HepG2 (cell line): ENCODE data around the gene CD6. TPM values are rescaled to one million over a fixed set of nuclear protein-coding genes. Genes with fewer than 3 reads are reported as not detected.

ENCODE experiments used
- ATAC-seq: fragments of 200-7000 bp; cut with Tn5 transposase; 3 replicates; pipeline ENCODE4 v1.9.1; 2020; ENCODE audit warnings: mild to moderate bottlenecking, moderate library complexity
- BruUV-seq: library from RNA; stranded (reverse); fragments of 400-500 nt; replicated peaks from 2 replicates; lab custom pipeline; 2021; lab: Mats Ljungman, UMichigan
- CTCF ChIA-PET: fragments of 300-600 bp; formaldehyde crosslinking; extraction: SDS; loops from one replicate; lab custom pipeline; 2021; ENCODE audit warnings: low total read pairs, inconsistent platforms, low intra/inter-chr PET ratio; lab: Yijun Ruan, JAX
- POLR2A ChIA-PET: fragments of 350-600 bp; sonication (Branson Sonifier 250); formaldehyde crosslinking; loops from one replicate; lab custom pipeline; 2020; ENCODE audit warnings: antibody characterized with exemption, inconsistent platforms; lab: Yijun Ruan, JAX
- DNase-seq: peaks from one replicate; pipeline ENCODE4 v3.0.0-alpha.2; 2015; ENCODE audit warnings: low spot score
- FAIRE-seq: peaks from 3 replicates; lab custom pipeline; 2011; peaks lifted over from hg19 to GRCh38; lab: Jason Lieb, UNC
- H2AFZ ChIP-seq: one replicate; pipeline ENCODE4 v1.6.1; 2011; ENCODE audit warnings: low read length, inconsistent platforms
- H3K27ac ChIP-seq: fragments of 300-600 bp; 3 replicates; pipeline ENCODE4 v1.8.0; 2011; ENCODE audit warnings: mixed run types, mild to moderate bottlenecking, mixed read lengths, low read length, inconsistent platforms; ENCODE audit not compliant: insufficient read depth; ENCODE audit errors: extremely low read length
- H3K27me3 ChIP-seq, 2 experiments: fragments of 200-600 bp in 1 of 2; 2 replicates in 1 of 2; 3 replicates in 1 of 2; pipeline versions ENCODE4 v1.6.0 to v1.8.0; 2011; ENCODE audit warnings: low read length in 2 of 2, mild to moderate bottlenecking in 2 of 2, moderate library complexity in 2 of 2, inconsistent platforms in 1 of 2; ENCODE audit not compliant: insufficient read depth in 2 of 2, control insufficient read depth in 1 of 2
- H3K36me3 ChIP-seq, 2 experiments: fragments of 200-600 bp in 1 of 2; replicated peaks in 1 of 2; 2 replicates in 1 of 2; 3 replicates in 1 of 2; pipeline versions ENCODE4 v1.5.1 to v1.8.0; 2011; ENCODE audit warnings: low read length in 2 of 2, inconsistent platforms in 1 of 2; ENCODE audit not compliant: insufficient read depth in 2 of 2, control insufficient read depth in 1 of 2
- H3K4me1 ChIP-seq: 2 replicates; pipeline ENCODE4 v1.5.1; 2012; ENCODE audit warnings: low read length, inconsistent platforms; ENCODE audit not compliant: insufficient read depth
- H3K4me2 ChIP-seq: 2 replicates; pipeline ENCODE4 v1.6.0; 2011; ENCODE audit warnings: low read depth, low read length, inconsistent platforms
- H3K4me3 ChIP-seq, 3 experiments: fragments of 200-600 bp in 1 of 3; sonication (generic), shearing (Covaris generic) in 1 of 3; replicated peaks in 1 of 3; 2 replicates each; pipeline ENCODE4 v1.5.1; 2011 to 2016; ENCODE audit warnings: low read length in 3 of 3, inconsistent platforms in 2 of 3, low read depth in 2 of 3, mild to moderate bottlenecking in 2 of 3, control low read depth in 1 of 3, mixed read lengths in 1 of 3; ENCODE audit not compliant: insufficient read depth in 1 of 3
- H3K79me2 ChIP-seq: one replicate; pipeline ENCODE4 v1.6.1; 2011; ENCODE audit warnings: low read length, inconsistent platforms; ENCODE audit not compliant: insufficient read depth
- H3K9ac ChIP-seq: 2 replicates; pipeline ENCODE4 v1.6.0; 2011; ENCODE audit warnings: mild to moderate bottlenecking, low read depth, low read length, inconsistent platforms; ENCODE audit not compliant: insufficient read depth
- H3K9me3 ChIP-seq: 2 replicates; pipeline ENCODE4 v1.5.1; 2012; ENCODE audit warnings: mild to moderate bottlenecking, low read length
- H4K20me1 ChIP-seq: 2 replicates; pipeline ENCODE4 v1.6.0; 2011; ENCODE audit warnings: inconsistent platforms, mild to moderate bottlenecking, low read length, moderate library complexity; ENCODE audit not compliant: insufficient read depth
- CBX2 ChIP-seq, 2 experiments: fragments of 200-600 bp in 1 of 2; sonication (generic); formaldehyde crosslinking in 1 of 2; IDR thresholded peaks; 2 replicates each; pipeline versions ENCODE4 v1.7.0 to v1.8.1; 2018 to 2022; ENCODE audit warnings: low read depth in 2 of 2, low read length in 1 of 2, mild to moderate bottlenecking in 1 of 2, missing genetic modification reagents in 1 of 2
- HOXA7 ChIP-seq: sonication (generic); formaldehyde crosslinking; IDR thresholded peaks from 2 replicates; pipeline ENCODE4 v1.8.1; 2022; ENCODE audit warnings: mild to moderate bottlenecking, missing genetic modification reagents, moderate library complexity
- HOXD1 ChIP-seq: sonication (generic); formaldehyde crosslinking; IDR thresholded peaks from 2 replicates; pipeline ENCODE4 v1.5.0; 2020; ENCODE audit warnings: missing genetic modification reagents
- NCOA1 ChIP-seq: sonication (generic); formaldehyde crosslinking; IDR thresholded peaks from 2 replicates; pipeline ENCODE4 v1.9.0; 2021; ENCODE audit warnings: missing genetic modification reagents
- RBM22 ChIP-seq: fragments of 200-400 bp; formaldehyde crosslinking; optimal IDR thresholded peaks from 2 replicates; pipeline ENCODE3; 2017; ENCODE audit warnings: mild to moderate bottlenecking, low read length, moderate library complexity
- ZMYM3 ChIP-seq: sonication (generic); formaldehyde crosslinking; IDR thresholded peaks from 2 replicates; pipeline ENCODE4 v1.5.1; 2020; ENCODE audit warnings: mild to moderate bottlenecking, missing genetic modification reagents
- ZNF230 ChIP-seq: sonication (generic); formaldehyde crosslinking; IDR thresholded peaks from 2 replicates; pipeline ENCODE4 v1.4.0; 2020; ENCODE audit warnings: mild to moderate bottlenecking, missing genetic modification reagents
- ZNF235 ChIP-seq: sonication (generic); formaldehyde crosslinking; IDR thresholded peaks from 2 replicates; pipeline ENCODE4 v1.8.1; 2023; ENCODE audit warnings: mild to moderate bottlenecking, missing genetic modification reagents, borderline replicate concordance
- ZNF329 ChIP-seq: sonication (generic); formaldehyde crosslinking; IDR thresholded peaks from 2 replicates; pipeline ENCODE4 v1.9.0; 2021; ENCODE audit warnings: low read depth, mild to moderate bottlenecking, missing genetic modification reagents
- ZNF432 ChIP-seq: sonication (generic); formaldehyde crosslinking; IDR thresholded peaks from 2 replicates; pipeline ENCODE4 v1.5.0; 2020; ENCODE audit warnings: missing genetic modification reagents, mild to moderate bottlenecking, borderline replicate concordance
- WGBS: methylation state at CpG from one replicate; pipeline ENCODE4 v1.1.6; 2017; ENCODE audit warnings: low lambda C conversion rate; 5-methylcytosine and 5-hydroxymethylcytosine counted together
- in situ Hi-C: cut with HindIII; loops from 2 replicates; pipeline ENCODE4 v1.10.0; 2017; ENCODE audit warnings: low pct_unique_long_range_greater_than_20kb; ENCODE audit not compliant: extremely low pct_ligation_motif_present
- intact Hi-C: fragments of 100-400 bp; cut with micrococcal nuclease; formaldehyde crosslinking; loops from one replicate; pipeline ENCODE4 v1.10.0; 2022; ENCODE audit not compliant: unreplicated experiment
- polyA plus RNA-seq, 8 experiments: library from polyadenylated mRNA; depleted of rRNA in 3 of 8; stranded (reverse) in 7 of 8; unstranded in 1 of 8; fragments of >200 nt; fragmentation: Illumina TruSeq in 4 of 8; extraction: Trizol in 4 of 8; gene quantifications; 2 replicates each; pipeline versions ENCODE4 v1.2.1 to v1.2.3, GENCODE V29; 2011 to 2016; ENCODE audit warnings: low read depth in 4 of 8, missing spikeins in 1 of 8, mixed read lengths in 1 of 8; ENCODE audit not compliant: insufficient read depth in 1 of 8
- total RNA-seq, 5 experiments: library from RNA; depleted of rRNA; stranded (reverse); fragments of >200 nt; fragmentation: Illumina TruSeq; extraction: Trizol; gene quantifications; 2 replicates each; pipeline ENCODE4 v1.2.3, GENCODE V29; 2016; ENCODE audit warnings: low read depth in 1 of 5
- TF ChIP-seq, protein P1 (sequence below): sonication (generic); formaldehyde crosslinking; IDR thresholded peaks from 2 replicates; pipeline ENCODE4 v1.9.0; 2022; ENCODE audit warnings: missing genetic modification reagents, mild to moderate bottlenecking, borderline replicate concordance
- TF ChIP-seq, protein P2 (sequence below): sonication (generic); formaldehyde crosslinking; IDR thresholded peaks from 2 replicates; pipeline ENCODE4 v1.5.0; 2020; ENCODE audit warnings: missing genetic modification reagents, mild to moderate bottlenecking, borderline replicate concordance
- TF ChIP-seq, protein P3 (sequence below): sonication (generic); formaldehyde crosslinking; IDR thresholded peaks from 2 replicates; pipeline ENCODE4 v1.5.0; 2020; ENCODE audit warnings: mild to moderate bottlenecking, low read depth, missing genetic modification reagents, borderline replicate concordance
- TF ChIP-seq, protein P4 (sequence below): sonication (generic); formaldehyde crosslinking; IDR thresholded peaks from 2 replicates; pipeline ENCODE4 v1.4.0; 2020; ENCODE audit warnings: missing genetic modification reagents
- TF ChIP-seq, protein P5 (sequence below): IDR thresholded peaks from 2 replicates; pipeline ENCODE4 v1.6.1; 2016; ENCODE audit warnings: missing biosample characterization, missing genetic modification reagents, low read depth
- TF ChIP-seq, protein P6 (sequence below): sonication (generic); formaldehyde crosslinking; IDR thresholded peaks from 2 replicates; pipeline ENCODE4 v1.5.0; 2020; ENCODE audit warnings: missing genetic modification reagents

Gene CD6
- total and polyA plus RNA-seq, 2 of the 13 experiments (the other 11 are each of a cell fraction or from before 2014, with no cell fraction given) = not detected

DNA sequence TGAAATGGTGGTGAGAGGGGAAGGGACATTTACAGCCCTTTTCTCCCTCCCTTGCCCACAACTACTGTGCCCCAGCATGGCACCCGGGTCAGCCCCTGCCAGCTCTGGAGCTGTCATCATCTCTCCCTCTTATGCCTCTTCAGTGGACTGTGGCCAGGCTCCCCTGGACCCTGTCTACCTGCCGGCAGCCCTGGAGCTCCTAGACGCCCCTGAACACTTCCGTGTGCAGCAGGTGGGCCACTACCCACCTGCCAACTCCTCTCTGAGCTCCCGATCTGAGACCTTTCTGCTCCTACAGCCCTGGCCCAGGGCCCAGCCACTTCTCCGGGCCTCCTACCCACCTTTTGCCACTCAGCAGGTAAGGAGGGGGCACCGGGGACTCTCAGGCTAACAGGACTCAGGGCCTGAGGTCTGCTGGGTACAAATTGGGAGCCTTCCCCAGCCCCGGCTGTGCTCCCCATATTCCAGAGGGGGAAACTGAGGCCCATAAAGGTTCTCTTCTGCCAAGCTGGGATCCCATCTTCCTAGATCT, 44.4 kb upstream of the CD6 start (continued):
- TF ChIP-seq, protein P1, sequence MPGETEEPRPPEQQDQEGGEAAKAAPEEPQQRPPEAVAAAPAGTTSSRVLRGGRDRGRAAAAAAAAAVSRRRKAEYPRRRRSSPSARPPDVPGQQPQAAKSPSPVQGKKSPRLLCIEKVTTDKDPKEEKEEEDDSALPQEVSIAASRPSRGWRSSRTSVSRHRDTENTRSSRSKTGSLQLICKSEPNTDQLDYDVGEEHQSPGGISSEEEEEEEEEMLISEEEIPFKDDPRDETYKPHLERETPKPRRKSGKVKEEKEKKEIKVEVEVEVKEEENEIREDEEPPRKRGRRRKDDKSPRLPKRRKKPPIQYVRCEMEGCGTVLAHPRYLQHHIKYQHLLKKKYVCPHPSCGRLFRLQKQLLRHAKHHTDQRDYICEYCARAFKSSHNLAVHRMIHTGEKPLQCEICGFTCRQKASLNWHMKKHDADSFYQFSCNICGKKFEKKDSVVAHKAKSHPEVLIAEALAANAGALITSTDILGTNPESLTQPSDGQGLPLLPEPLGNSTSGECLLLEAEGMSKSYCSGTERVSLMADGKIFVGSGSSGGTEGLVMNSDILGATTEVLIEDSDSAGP (CRISPR knock-in tag) = no peak
- no peak for TF ChIP-seq ZMYM3 (CRISPR knock-in tag)
- no peak for TF ChIP-seq HOXD1 (CRISPR knock-in tag)

DNA sequence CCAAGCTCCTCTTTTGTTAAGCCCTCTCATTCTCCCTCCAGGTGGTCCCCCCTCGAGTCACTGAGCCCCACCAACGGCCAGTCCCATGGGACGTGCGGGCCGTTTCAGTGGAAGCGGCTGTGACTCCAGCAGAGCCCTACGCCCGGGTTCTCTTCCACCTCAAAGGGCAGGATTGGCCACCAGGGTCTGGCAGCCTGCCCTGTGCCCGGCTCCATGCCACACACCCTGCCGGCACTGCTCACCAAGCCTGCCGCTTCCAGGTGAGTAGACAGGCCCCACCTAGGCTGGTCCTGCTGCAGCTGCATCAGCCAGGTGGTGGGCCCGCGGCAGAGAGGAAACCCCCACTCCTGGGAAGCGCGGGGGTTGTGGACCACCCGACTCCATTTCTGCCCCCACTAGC, 43.9 kb upstream of the CD6 start:
- no peak for FAIRE-seq
- ChIA-PET CTCF (no interaction called here), POLR2A (no interaction called here)
- no peak overlapping the region for H3K4me3 ChIP-seq
- H3K27ac ChIP-seq = no peak overlapping the region
- no peak overlapping the region for H2AFZ ChIP-seq
- WGBS = 96% methylated on average over 13 of the region's 16 CpGs
- in situ Hi-C loops = no loop called here
- no peaks in the 10 kb centered on the region for H3K9me3 ChIP-seq
- H3K9ac ChIP-seq = no peak overlapping the region
- BruUV-seq = no TSS peak
- H3K36me3 ChIP-seq = peaks cover 3 to 4% of the 10 kb centered on the region in 2 experiments; a peak in 3 of 5 replicates
- no peaks in the 10 kb centered on the region for H4K20me1 ChIP-seq
- intact Hi-C loops = no loop called here
- DNase-seq = no peak
- TF ChIP-seq, protein P2, sequence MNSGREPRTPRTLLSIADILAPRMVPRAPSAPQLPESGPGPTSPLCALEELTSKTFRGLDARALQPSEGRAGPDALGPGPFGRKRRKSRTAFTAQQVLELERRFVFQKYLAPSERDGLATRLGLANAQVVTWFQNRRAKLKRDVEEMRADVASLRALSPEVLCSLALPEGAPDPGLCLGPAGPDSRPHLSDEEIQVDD (CRISPR knock-in tag) = no peak
- TF ChIP-seq, protein P3, sequence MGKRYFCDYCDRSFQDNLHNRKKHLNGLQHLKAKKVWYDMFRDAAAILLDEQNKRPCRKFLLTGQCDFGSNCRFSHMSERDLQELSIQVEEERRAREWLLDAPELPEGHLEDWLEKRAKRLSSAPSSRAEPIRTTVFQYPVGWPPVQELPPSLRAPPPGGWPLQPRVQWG (CRISPR knock-in tag) = no peak
- TF ChIP-seq ZNF235 (CRISPR knock-in tag) (no peak), RBM22 (no peak), NCOA1 (CRISPR knock-in tag) (no peak), HOXA7 (no peak), CBX2 (IDR thresholded peaks at IDR 0.05; ENCODE audit: low read depth, low read length) (no peak), CBX2 (CRISPR knock-in tag; IDR thresholded peaks at IDR 0.05; ENCODE audit: low read depth) (no peak), ZNF230 (CRISPR knock-in tag) (no peak), ZNF432 (CRISPR knock-in tag) (no peak), ZNF329 (no peak)
- TF ChIP-seq, protein P4, sequence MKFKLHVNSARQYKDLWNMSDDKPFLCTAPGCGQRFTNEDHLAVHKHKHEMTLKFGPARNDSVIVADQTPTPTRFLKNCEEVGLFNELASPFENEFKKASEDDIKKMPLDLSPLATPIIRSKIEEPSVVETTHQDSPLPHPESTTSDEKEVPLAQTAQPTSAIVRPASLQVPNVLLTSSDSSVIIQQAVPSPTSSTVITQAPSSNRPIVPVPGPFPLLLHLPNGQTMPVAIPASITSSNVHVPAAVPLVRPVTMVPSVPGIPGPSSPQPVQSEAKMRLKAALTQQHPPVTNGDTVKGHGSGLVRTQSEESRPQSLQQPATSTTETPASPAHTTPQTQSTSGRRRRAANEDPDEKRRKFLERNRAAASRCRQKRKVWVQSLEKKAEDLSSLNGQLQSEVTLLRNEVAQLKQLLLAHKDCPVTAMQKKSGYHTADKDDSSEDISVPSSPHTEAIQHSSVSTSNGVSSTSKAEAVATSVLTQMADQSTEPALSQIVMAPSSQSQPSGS = no peak
- TF ChIP-seq, protein P5, sequence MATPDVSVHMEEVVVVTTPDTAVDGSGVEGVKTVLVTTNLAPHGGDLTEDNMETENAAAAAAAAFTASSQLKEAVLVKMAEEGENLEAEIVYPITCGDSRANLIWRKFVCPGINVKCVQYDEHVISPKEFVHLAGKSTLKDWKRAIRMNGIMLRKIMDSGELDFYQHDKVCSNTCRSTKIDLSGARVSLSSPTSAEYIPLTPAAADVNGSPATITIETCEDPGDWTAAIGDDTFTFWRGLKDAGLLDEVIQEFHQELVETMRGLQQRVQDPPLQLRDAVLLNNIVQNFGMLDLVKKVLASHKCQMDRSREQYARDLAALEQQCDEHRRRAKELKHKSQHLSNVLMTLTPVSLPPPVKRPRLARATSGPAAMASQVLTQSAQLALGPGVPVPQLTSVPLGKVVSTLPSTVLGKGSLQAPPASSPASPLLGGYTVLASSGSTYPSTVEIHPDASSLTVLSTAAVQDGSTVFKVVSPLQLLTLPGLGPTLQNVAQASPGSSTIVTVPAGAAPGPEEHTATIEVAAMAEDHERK = no peak
- TF ChIP-seq, protein P6, sequence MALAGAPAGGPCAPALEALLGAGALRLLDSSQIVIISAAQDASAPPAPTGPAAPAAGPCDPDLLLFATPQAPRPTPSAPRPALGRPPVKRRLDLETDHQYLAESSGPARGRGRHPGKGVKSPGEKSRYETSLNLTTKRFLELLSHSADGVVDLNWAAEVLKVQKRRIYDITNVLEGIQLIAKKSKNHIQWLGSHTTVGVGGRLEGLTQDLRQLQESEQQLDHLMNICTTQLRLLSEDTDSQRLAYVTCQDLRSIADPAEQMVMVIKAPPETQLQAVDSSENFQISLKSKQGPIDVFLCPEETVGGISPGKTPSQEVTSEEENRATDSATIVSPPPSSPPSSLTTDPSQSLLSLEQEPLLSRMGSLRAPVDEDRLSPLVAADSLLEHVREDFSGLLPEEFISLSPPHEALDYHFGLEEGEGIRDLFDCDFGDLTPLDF = no peak
- H3K27me3 ChIP-seq = no peaks in the 10 kb centered on the region
- no peaks in the 10 kb centered on the region for H3K79me2 ChIP-seq
- H3K4me2 ChIP-seq = no peak overlapping the region
- H3K4me1 ChIP-seq = peaks cover 32% of the 10 kb centered on the region
- no peak for ATAC-seq
